ENCODE measurements around the gene HDAC4. TPM values are rescaled to one million over a fixed set of nuclear protein-coding genes. Genes with fewer than 3 reads are reported as not detected.

The HDAC4 gene
- total RNA-seq, 1 donor, result 28.3 TPM

DNA sequence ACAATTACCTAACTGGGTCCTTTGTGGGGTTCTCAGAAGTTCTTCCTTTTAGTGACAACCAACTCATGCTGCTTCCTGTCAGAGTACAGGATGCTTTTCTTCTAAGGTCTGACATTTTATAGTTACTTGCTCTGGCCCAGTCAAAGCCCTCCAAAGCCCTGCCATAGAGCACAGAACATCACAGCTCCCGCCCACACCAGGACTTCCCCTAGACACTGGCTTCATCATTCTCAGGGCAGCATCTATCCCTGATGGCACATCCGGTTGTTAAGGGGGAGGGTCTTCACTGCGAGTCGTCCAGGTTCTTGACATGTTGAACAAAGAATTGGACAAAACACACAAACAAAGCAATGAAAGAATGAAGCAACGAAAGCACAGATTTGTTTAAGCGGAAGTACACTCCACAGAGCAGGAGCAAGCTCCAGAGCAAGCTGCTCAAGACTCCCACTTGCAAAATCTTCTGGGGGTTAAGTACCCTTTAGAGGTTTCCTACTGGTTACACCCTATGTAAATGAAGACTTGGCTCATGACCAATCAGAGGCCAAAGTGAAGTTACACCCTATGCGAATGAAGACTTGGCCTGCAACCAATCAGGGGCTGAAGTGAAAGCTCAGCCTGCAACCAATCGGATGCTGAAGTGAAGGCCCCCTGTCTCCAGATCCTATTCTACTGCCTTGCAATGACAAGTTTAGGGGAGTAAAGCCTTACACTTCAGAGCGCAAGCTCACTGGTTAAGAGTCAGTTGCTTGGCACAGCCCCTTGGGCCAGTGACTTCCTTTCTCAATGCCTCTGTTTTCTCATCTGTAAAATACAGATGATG is 79.0 kb downstream of the HDAC4 start:
- TF ChIP-seq, protein P1, sequence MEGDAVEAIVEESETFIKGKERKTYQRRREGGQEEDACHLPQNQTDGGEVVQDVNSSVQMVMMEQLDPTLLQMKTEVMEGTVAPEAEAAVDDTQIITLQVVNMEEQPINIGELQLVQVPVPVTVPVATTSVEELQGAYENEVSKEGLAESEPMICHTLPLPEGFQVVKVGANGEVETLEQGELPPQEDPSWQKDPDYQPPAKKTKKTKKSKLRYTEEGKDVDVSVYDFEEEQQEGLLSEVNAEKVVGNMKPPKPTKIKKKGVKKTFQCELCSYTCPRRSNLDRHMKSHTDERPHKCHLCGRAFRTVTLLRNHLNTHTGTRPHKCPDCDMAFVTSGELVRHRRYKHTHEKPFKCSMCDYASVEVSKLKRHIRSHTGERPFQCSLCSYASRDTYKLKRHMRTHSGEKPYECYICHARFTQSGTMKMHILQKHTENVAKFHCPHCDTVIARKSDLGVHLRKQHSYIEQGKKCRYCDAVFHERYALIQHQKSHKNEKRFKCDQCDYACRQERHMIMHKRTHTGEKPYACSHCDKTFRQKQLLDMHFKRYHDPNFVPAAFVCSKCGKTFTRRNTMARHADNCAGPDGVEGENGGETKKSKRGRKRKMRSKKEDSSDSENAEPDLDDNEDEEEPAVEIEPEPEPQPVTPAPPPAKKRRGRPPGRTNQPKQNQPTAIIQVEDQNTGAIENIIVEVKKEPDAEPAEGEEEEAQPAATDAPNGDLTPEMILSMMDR (IDR thresholded peaks at IDR 0.05; ENCODE audit: insufficient read depth, low read length), result no peak
- DNase-seq (ENCODE audit: low read depth), result no peak

GRCh38 chr2:239318790-239319661 is 81.8 kb downstream of the HDAC4 start:
- DNase-seq (ENCODE audit: low read depth), result peak; percentile 44
- peak overlapping the region; percentile 52 for H3K4me3 ChIP-seq (ENCODE audit: low read depth, low read length)
- TF ChIP-seq, protein P1 (IDR thresholded peaks at IDR 0.05; ENCODE audit: insufficient read depth, low read length), result no peak

More for the DNA sequence above, 79.0 kb downstream of the HDAC4 start:
- H3K4me3 ChIP-seq (ENCODE audit: low read depth, low read length), result no peak overlapping the region

DNA sequence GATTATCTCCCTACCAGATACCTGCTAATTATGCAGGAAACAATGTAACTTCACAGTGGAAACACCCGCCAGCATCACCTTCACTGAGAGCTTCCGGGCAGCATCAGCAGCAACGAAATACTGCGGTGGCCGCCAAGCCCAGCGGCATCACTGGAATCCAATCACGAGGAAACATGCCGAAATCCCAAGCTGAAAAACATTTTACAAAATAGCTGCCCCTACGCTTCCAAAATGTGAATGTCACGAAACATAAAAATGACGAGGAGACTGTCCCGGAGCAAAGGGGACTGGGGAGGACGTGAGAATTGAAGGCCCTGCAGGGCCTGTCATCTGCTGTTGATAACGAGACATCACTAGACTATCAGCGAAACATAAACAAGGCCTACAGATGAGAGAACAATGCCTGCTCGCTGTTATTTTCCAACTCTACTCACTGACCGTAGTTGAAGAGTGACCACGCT is 82.6 kb downstream of the HDAC4 start:
- DNase-seq (ENCODE audit: low read depth), result no peak
- TF ChIP-seq, protein P1 (IDR thresholded peaks at IDR 0.05; ENCODE audit: insufficient read depth, low read length), result no peak
- H3K4me3 ChIP-seq (ENCODE audit: low read depth, low read length), result no peak overlapping the region

GRCh38 chr2:239316562-239317465 is 84.0 kb downstream of the HDAC4 start:
- TF ChIP-seq, protein P1 (IDR thresholded peaks at IDR 0.05; ENCODE audit: insufficient read depth, low read length), result no peak
- peak overlapping the region; percentile 49 for H3K4me3 ChIP-seq (ENCODE audit: low read depth, low read length)
- DNase-seq (ENCODE audit: low read depth), result peak; percentile 77

GRCh38 chr2:239315308-239315707 is 85.5 kb downstream of the HDAC4 start:
- TF ChIP-seq, protein P1 (IDR thresholded peaks at IDR 0.05; ENCODE audit: insufficient read depth, low read length), result no peak
- H3K4me3 ChIP-seq (ENCODE audit: low read depth, low read length), result no peak overlapping the region
- no peak for DNase-seq (ENCODE audit: low read depth)

DNA sequence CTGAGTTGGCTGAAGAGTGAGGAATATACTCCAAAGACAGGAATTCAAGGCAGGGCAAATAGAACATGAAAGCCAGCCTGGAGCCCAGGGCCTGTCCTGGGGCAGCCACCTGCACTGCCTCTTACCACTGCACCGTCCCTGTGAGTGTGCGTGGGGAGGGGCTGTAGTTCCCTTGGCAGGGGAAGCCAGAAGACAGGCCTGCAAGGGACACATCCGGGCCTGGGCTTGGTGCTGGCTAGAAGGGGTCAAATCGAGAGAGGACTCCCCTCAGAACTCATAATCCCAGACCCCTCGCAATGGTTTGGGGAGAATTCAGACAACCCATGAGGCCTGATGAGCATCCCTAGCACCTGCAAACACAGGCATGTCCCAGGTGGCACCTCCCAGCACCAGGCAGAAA is 87.0 kb downstream of the HDAC4 start:
- H3K4me3 ChIP-seq (ENCODE audit: low read depth, low read length), result no peak overlapping the region
- TF ChIP-seq, protein P1 (IDR thresholded peaks at IDR 0.05; ENCODE audit: insufficient read depth, low read length), result no peak
- DNase-seq (ENCODE audit: low read depth), result no peak

Measured in fibroblast of the aortic adventitia (primary cell).